ENCODE measurements around the gene PCDHGA7.
"Not testable (repeated sequence)": the region's sequence is repeated elsewhere in the genome, so short reads cannot be mapped to it uniquely, and the experiment has no call there.

The PCDHGA7 gene

GRCh38 chr5:141382469-141383294 is at the start of gene PCDHGA7:
Gene PCDHGA7 (plus strand): TSS chr5:141382742. CDS start chr5:141382900, 158 bp downstream.
- no peak for DNase-seq

- DNase-seq: no peak
These were observed 43.8 kb upstream of the PCDHGA7 start, which contains the start of gene PCDHGA2 for GRCh38 chr5:141338538-141339306. Gene PCDHGA2 (plus strand): TSS chr5:141338760.

GRCh38 chr5:141340781-141341354 is 41.7 kb upstream of the PCDHGA7 start:
- not testable (repeated sequence) for DNase-seq

- no peak for DNase-seq
These were observed 39.8 kb upstream of the PCDHGA7 start for GRCh38 chr5:141342773-141343172.

- DNase-seq: no peak
These were observed 39.1 kb upstream of the PCDHGA7 start, which contains the start of gene PCDHGA3 for GRCh38 chr5:141343242-141343952. Gene PCDHGA3 (plus strand): TSS chr5:141343829. CDS start chr5:141344034, 205 bp downstream.

- DNase-seq: no peak
These were observed 38.5 kb upstream of the PCDHGA7 start for GRCh38 chr5:141343953-141344463.

- no peak for DNase-seq
These were observed 37.2 kb upstream of the PCDHGA7 start for GRCh38 chr5:141345327-141345726.

GRCh38 chr5:141346017-141346416 is 36.5 kb upstream of the PCDHGA7 start:
- not testable (repeated sequence) for DNase-seq

- DNase-seq: no peak
These were observed 32.5 kb upstream of the PCDHGA7 start, which contains the start of gene PCDHGB1 for GRCh38 chr5:141349917-141350619. Gene PCDHGB1 (plus strand): TSS chr5:141350099. CDS start chr5:141350261, 162 bp downstream.

GRCh38 chr5:141351591-141351990 is 31.0 kb upstream of the PCDHGA7 start:
- DNase-seq: no peak

GRCh38 chr5:141354900-141355469 is 27.6 kb upstream of the PCDHGA7 start, which contains the start of gene PCDHGA4:
Gene PCDHGA4 (plus strand): TSS chr5:141355021. CDS start chr5:141355108, 87 bp downstream.
- DNase-seq: no peak

- DNase-seq: no peak
These were observed 26.9 kb upstream of the PCDHGA7 start for GRCh38 chr5:141355641-141356040.

GRCh38 chr5:141356133-141356532 is 26.4 kb upstream of the PCDHGA7 start:
- DNase-seq: no peak

- no peak for DNase-seq
These were observed 25.6 kb upstream of the PCDHGA7 start for GRCh38 chr5:141356950-141357349.

- no peak for DNase-seq
These were observed 22.6 kb upstream of the PCDHGA7 start, which contains the start of gene PCDHGB2 for GRCh38 chr5:141359790-141360426. Gene PCDHGB2 (plus strand): TSS chr5:141359994. CDS start chr5:141360136, 142 bp downstream.

GRCh38 chr5:141360685-141361084 is 21.9 kb upstream of the PCDHGA7 start:
- no peak for DNase-seq

GRCh38 chr5:141362719-141363118 is 19.8 kb upstream of the PCDHGA7 start:
- no peak for DNase-seq

- no peak for DNase-seq
These were observed 18.4 kb upstream of the PCDHGA7 start, which contains the start of gene PCDHGA5 for GRCh38 chr5:141363952-141364660. Gene PCDHGA5 (plus strand): TSS chr5:141364162. CDS start chr5:141364331, 169 bp downstream.

- no peak for DNase-seq
These were observed 16.3 kb upstream of the PCDHGA7 start for GRCh38 chr5:141366016-141366896.
